ENCODE data around the gene SMIM33. TPM values are rescaled to one million over a fixed set of nuclear protein-coding genes. Genes with fewer than 3 reads are reported as not detected.

SMIM33 gene
- not detected for polyA plus RNA-seq (2013, experiment 1 of 2)
- polyA plus RNA-seq (2013, experiment 2 of 2) = not detected

DNA sequence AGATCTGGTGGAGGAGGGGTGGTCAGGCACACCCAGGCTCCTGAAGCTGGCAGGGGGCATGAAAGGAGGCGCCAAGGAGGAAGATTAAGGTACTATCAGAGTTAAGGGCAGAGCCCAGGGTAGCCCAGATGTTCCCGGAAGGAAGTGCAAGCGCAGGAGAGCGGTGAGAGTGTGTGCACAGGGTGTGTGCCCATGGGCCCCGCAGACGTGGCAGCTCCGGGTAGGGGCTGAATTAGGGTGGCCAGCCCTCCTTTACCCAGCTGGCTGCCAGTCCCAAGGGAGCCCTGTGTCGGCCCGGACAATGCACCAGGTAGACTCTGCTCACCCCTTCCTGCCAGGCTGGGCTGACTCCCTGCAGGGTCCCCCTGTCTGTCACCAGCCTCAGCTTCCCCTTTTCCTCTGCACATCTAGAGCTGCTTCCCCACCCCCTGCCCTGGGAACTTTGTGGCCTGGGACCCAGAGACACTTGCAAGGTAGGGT, at the start of gene SMIM33:
Gene SMIM33 (plus strand): TSS at position 184 of the 480 bp plus-strand sequence. CDS start 118 bp downstream, at position 302.
- Histone ChIP-seq H3K18ac (ENCODE audit: low read length) (no peak within 1 kb of the TSS), H3K27ac (ENCODE audit: low read depth, low read length) (no peak within 1 kb of the TSS), H3K36me3 (ENCODE audit: control insufficient read depth, insufficient read depth, low read length) (no peaks in the 10 kb centered on the region), H3K4me1 (ENCODE audit: control insufficient read depth, low read depth, low read length) (peaks cover 8% of the 10 kb centered on the region), H2BK120ac (ENCODE audit: low read depth, low read length) (no peak within 1 kb of the TSS), H3K79me2 (ENCODE audit: control insufficient read depth, insufficient read depth, low read length) (no peaks in the 10 kb centered on the region), H3K9ac (ENCODE audit: low read length) (no peak within 1 kb of the TSS), H4K8ac (ENCODE audit: low read depth, low read length) (no peak within 1 kb of the TSS), H3K23ac (ENCODE audit: low read length) (no peak within 1 kb of the TSS), H2BK5ac (ENCODE audit: low read length) (no peak within 1 kb of the TSS), H3K27me3 (ENCODE audit: insufficient read depth, low read length, poor library complexity) (no peaks in the 10 kb centered on the region), H3K79me1 (ENCODE audit: low read length) (no peaks in the 10 kb centered on the region), H3K4me3 (ENCODE audit: low read length) (no peak within 1 kb of the TSS), H4K5ac (ENCODE audit: low read length) (no peak within 1 kb of the TSS), H2AK5ac (ENCODE audit: low read length) (peak within 1 kb of the TSS; percentile 5), H2BK15ac (replicated peaks; ENCODE audit: low read depth) (no peak within 1 kb of the TSS), H3K56ac (ENCODE audit: low read length) (peak within 1 kb of the TSS; percentile 17), H3K4ac (ENCODE audit: low read depth, low read length) (no peak within 1 kb of the TSS), H3K4me2 (ENCODE audit: low read length) (no peak within 1 kb of the TSS)
- WGBS (ENCODE audit: extremely low coverage, insufficient coverage, low lambda C conversion rate) = no CpG with 5 or more reads among the region's 9 CpGs
- DNase-seq = no peak

DNA sequence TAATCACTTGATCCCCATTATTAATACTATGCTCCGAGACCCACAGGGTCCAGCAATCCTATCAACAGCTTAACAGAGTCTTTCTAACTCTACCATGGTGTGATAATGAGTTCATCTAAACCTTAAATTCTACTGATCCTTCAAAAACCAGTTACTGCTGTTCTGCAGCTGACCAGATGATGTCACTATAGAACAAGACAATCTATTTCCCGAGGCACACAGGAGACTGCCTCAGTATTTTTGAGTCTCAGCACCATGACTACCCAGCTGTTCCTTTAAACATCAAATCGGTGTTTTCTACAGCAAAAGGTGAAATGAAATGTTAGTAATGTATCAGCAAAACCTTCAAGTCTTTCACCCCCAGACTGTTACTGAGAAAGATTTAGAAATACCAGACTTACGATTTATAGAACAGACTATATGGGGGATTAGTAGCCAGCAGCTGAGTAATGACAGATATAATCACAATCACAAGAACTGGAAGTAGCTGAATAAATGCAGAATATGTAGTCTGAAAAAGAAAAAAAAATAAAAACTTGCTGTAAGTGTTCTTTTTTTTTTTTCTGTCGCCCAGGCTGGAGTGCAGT, 48.4 kb upstream of the SMIM33 start:
- Histone ChIP-seq H3K23ac (ENCODE audit: low read length) (no peak overlapping the region), H2BK15ac (replicated peaks; ENCODE audit: low read depth) (no peak overlapping the region), H3K18ac (ENCODE audit: low read length) (no peak overlapping the region), H3K79me1 (ENCODE audit: low read length) (no peaks in the 10 kb centered on the region), H2BK5ac (ENCODE audit: low read length) (no peak overlapping the region), H3K4me1 (ENCODE audit: control insufficient read depth, low read depth, low read length) (no peaks in the 10 kb centered on the region), H3K4ac (ENCODE audit: low read depth, low read length) (no peak overlapping the region), H2AK5ac (ENCODE audit: low read length) (no peak overlapping the region), H3K27ac (ENCODE audit: low read depth, low read length) (no peak overlapping the region), H3K36me3 (ENCODE audit: control insufficient read depth, insufficient read depth, low read length) (no peaks in the 10 kb centered on the region), H3K4me2 (ENCODE audit: low read length) (no peak overlapping the region), H4K8ac (ENCODE audit: low read depth, low read length) (no peak overlapping the region), H3K9ac (ENCODE audit: low read length) (no peak overlapping the region), H4K5ac (ENCODE audit: low read length) (no peak overlapping the region), H3K27me3 (ENCODE audit: insufficient read depth, low read length, poor library complexity) (no peaks in the 10 kb centered on the region), H3K4me3 (ENCODE audit: low read length) (no peak overlapping the region), H3K79me2 (ENCODE audit: control insufficient read depth, insufficient read depth, low read length) (no peaks in the 10 kb centered on the region), H2BK120ac (ENCODE audit: low read depth, low read length) (no peak overlapping the region), H3K56ac (ENCODE audit: low read length) (no peak overlapping the region)
- WGBS (ENCODE audit: extremely low coverage, insufficient coverage, low lambda C conversion rate) = no CpG with 5 or more reads among the region's 5 CpGs
- peak; percentile 81 for DNase-seq

DNA sequence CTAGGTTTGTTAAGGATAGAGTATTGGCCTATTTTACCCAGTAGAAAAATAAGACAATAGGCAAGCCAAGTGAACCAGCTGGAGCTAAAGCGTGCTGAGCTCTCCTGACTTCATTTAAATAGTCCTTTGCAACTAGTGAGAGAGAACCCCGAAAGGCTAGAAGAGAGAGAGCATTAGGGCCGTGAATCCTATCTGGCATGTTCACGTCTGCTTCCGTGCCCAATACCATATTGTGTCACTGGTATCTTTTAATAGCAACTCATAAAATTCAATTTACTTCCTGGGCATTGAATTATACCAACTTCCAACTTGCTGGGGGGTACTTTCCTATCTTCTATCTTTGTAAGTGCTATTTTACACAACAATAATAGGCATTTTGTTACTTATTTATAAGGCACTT, 45.3 kb upstream of the SMIM33 start:
- H2BK120ac ChIP-seq (ENCODE audit: low read depth, low read length) = no peak overlapping the region
- no CpG with 5 or more reads among the region's 5 CpGs for WGBS (ENCODE audit: extremely low coverage, insufficient coverage, low lambda C conversion rate)
- H2BK15ac ChIP-seq (replicated peaks; ENCODE audit: low read depth) = no peak overlapping the region
- H3K4ac ChIP-seq (ENCODE audit: low read depth, low read length) = no peak overlapping the region
- H3K18ac ChIP-seq (ENCODE audit: low read length) = no peak overlapping the region
- H2BK5ac ChIP-seq (ENCODE audit: low read length) = no peak overlapping the region
- no peaks in the 10 kb centered on the region for H3K27me3 ChIP-seq (ENCODE audit: insufficient read depth, low read length, poor library complexity)
- H3K27ac ChIP-seq (ENCODE audit: low read depth, low read length) = no peak overlapping the region
- no peaks in the 10 kb centered on the region for H3K36me3 ChIP-seq (ENCODE audit: control insufficient read depth, insufficient read depth, low read length)
- H3K4me3 ChIP-seq (ENCODE audit: low read length) = no peak overlapping the region
- H2AK5ac ChIP-seq (ENCODE audit: low read length) = no peak overlapping the region
- H3K4me1 ChIP-seq (ENCODE audit: control insufficient read depth, low read depth, low read length) = no peaks in the 10 kb centered on the region
- no peak overlapping the region for H3K56ac ChIP-seq (ENCODE audit: low read length)
- no peak for DNase-seq
- H4K5ac ChIP-seq (ENCODE audit: low read length) = no peak overlapping the region
- no peak overlapping the region for H3K23ac ChIP-seq (ENCODE audit: low read length)
- no peak overlapping the region for H3K4me2 ChIP-seq (ENCODE audit: low read length)
- H3K79me1 ChIP-seq (ENCODE audit: low read length) = no peaks in the 10 kb centered on the region
- no peaks in the 10 kb centered on the region for H3K79me2 ChIP-seq (ENCODE audit: control insufficient read depth, insufficient read depth, low read length)
- no peak overlapping the region for H4K8ac ChIP-seq (ENCODE audit: low read depth, low read length)
- no peak overlapping the region for H3K9ac ChIP-seq (ENCODE audit: low read length)

DNA sequence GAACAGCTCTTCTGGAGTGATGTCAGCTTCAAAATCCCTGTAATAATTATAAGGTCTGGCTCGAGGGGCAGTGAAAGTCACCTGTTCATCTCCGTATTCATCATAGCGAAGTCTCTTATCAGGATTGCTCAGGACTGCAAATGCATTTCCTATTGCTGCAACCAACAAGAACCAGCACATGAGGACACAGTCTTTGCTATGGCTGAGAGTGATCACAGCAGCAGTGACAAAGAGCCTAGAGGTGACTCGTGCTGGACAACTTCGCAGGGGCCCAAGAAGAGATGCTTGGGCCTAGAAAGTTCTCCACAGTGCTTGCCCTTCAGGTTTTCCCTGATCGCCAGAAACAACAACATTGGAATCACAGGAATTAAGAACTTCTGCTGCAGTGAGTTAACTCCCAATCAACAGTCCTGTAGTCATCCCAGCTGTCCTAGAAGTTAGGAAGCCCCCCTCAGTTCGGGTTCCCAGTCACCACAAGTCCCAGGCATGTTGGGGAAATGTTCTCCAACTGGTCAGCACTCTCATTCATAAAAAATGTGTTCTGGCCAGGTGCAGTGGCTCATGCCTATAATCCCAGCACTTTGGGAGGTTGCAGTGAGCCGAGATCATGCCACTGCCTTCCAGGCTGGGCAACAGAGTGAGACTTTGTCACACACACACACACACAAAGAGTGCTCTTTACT, 44.5 kb upstream of the SMIM33 start:
- no CpG with 5 or more reads among the region's 8 CpGs for WGBS (ENCODE audit: extremely low coverage, insufficient coverage, low lambda C conversion rate)
- no peaks in the 10 kb centered on the region for H3K79me2 ChIP-seq (ENCODE audit: control insufficient read depth, insufficient read depth, low read length)

DNA sequence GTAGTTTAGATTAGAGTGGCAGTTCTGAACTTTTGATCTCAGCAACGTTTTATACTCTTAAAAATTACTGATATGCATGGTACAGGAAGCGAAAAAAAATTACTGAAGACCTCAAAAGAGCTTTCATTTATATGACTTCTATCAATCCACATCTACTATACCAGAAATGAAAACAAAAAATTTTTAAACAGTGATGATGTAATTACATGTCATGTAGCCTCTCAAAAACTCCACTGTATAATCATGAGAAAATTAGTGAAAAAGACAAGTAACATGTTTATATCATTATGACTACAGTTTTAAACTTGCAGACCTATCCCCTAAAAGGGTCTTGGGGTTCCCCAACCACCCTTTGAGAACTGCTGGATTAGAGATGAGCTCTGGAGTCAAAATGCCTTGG, 40.8 kb upstream of the SMIM33 start:
- H2BK5ac ChIP-seq (ENCODE audit: low read length) = no peak overlapping the region
- H3K27me3 ChIP-seq (ENCODE audit: insufficient read depth, low read length, poor library complexity) = no peaks in the 10 kb centered on the region
- no peak overlapping the region for H2AK5ac ChIP-seq (ENCODE audit: low read length)
- WGBS (ENCODE audit: extremely low coverage, insufficient coverage, low lambda C conversion rate) = no CpG with 5 or more reads among the region's 2 CpGs
- H3K9ac ChIP-seq (ENCODE audit: low read length) = no peak overlapping the region
- no peak for DNase-seq
- H3K18ac ChIP-seq (ENCODE audit: low read length) = no peak overlapping the region
- H3K23ac ChIP-seq (ENCODE audit: low read length) = no peak overlapping the region
- no peak overlapping the region for H3K4me2 ChIP-seq (ENCODE audit: low read length)
- H2BK120ac ChIP-seq (ENCODE audit: low read depth, low read length) = no peak overlapping the region
- H3K36me3 ChIP-seq (ENCODE audit: control insufficient read depth, insufficient read depth, low read length) = no peaks in the 10 kb centered on the region
- H4K8ac ChIP-seq (ENCODE audit: low read depth, low read length) = no peak overlapping the region
- H3K4me3 ChIP-seq (ENCODE audit: low read length) = no peak overlapping the region
- H3K4ac ChIP-seq (ENCODE audit: low read depth, low read length) = no peak overlapping the region
- H3K27ac ChIP-seq (ENCODE audit: low read depth, low read length) = no peak overlapping the region
- no peaks in the 10 kb centered on the region for H3K79me1 ChIP-seq (ENCODE audit: low read length)
- H4K5ac ChIP-seq (ENCODE audit: low read length) = no peak overlapping the region
- no peak overlapping the region for H3K56ac ChIP-seq (ENCODE audit: low read length)
- no peak overlapping the region for H2BK15ac ChIP-seq (replicated peaks; ENCODE audit: low read depth)
- no peaks in the 10 kb centered on the region for H3K4me1 ChIP-seq (ENCODE audit: control insufficient read depth, low read depth, low read length)
- H3K79me2 ChIP-seq (ENCODE audit: control insufficient read depth, insufficient read depth, low read length) = no peaks in the 10 kb centered on the region

More for the DNA sequence above, 44.5 kb upstream of the SMIM33 start:
- no peak for DNase-seq
- H3K23ac ChIP-seq (ENCODE audit: low read length) = no peak overlapping the region
- H3K9ac ChIP-seq (ENCODE audit: low read length) = no peak overlapping the region
- no peak overlapping the region for H3K4ac ChIP-seq (ENCODE audit: low read depth, low read length)
- no peak overlapping the region for H2AK5ac ChIP-seq (ENCODE audit: low read length)
- no peak overlapping the region for H2BK120ac ChIP-seq (ENCODE audit: low read depth, low read length)
- no peak overlapping the region for H3K18ac ChIP-seq (ENCODE audit: low read length)
- no peak overlapping the region for H4K5ac ChIP-seq (ENCODE audit: low read length)
- H3K4me3 ChIP-seq (ENCODE audit: low read length) = no peak overlapping the region
- H3K4me2 ChIP-seq (ENCODE audit: low read length) = no peak overlapping the region
- no peaks in the 10 kb centered on the region for H3K36me3 ChIP-seq (ENCODE audit: control insufficient read depth, insufficient read depth, low read length)
- no peak overlapping the region for H2BK15ac ChIP-seq (replicated peaks; ENCODE audit: low read depth)
- no peak overlapping the region for H3K56ac ChIP-seq (ENCODE audit: low read length)
- no peak overlapping the region for H2BK5ac ChIP-seq (ENCODE audit: low read length)
- no peak overlapping the region for H4K8ac ChIP-seq (ENCODE audit: low read depth, low read length)
- no peaks in the 10 kb centered on the region for H3K4me1 ChIP-seq (ENCODE audit: control insufficient read depth, low read depth, low read length)
- H3K27ac ChIP-seq (ENCODE audit: low read depth, low read length) = no peak overlapping the region
- H3K79me1 ChIP-seq (ENCODE audit: low read length) = no peaks in the 10 kb centered on the region
- no peaks in the 10 kb centered on the region for H3K27me3 ChIP-seq (ENCODE audit: insufficient read depth, low read length, poor library complexity)

Data from mesendoderm (in vitro differentiated cells).